ENCODE data around the gene KPRP. TPM values are rescaled to one million over a fixed set of nuclear protein-coding genes. Genes with fewer than 3 reads are reported as not detected.

Gene KPRP
- polyA plus RNA-seq, 2 of the 4 experiments (the other 2 are of a cell fraction), result not detected

GRCh38 chr1:152795686-152796085 lies 37.9 kb downstream of the KPRP start:
- no peak for TF ChIP-seq MYC (IDR thresholded peaks at IDR 0.05; ENCODE audit: borderline replicate concordance, low read length)
- no peak for TF ChIP-seq EHMT2 (IDR thresholded peaks at IDR 0.05; ENCODE audit: low read depth)
- TF ChIP-seq HEYL (CRISPR knock-in tag; IDR thresholded peaks at IDR 0.05), result no peak
- TF ChIP-seq ZFP36 (IDR thresholded peaks at IDR 0.05; ENCODE audit: borderline replicate concordance, partially characterized antibody), result no peak
- no peak for TF ChIP-seq SREBF2 (IDR thresholded peaks at IDR 0.05)
- TF ChIP-seq RNF2 (IDR thresholded peaks at IDR 0.05; ENCODE audit: borderline replicate concordance, low read depth), result no peak
- no peak for TF ChIP-seq MAFK (IDR thresholded peaks at IDR 0.05; ENCODE audit: partially characterized antibody)
- no peak for TF ChIP-seq HOXB13 (CRISPR knock-in tag; IDR thresholded peaks at IDR 0.05; ENCODE audit: low read depth)
- TF ChIP-seq CBX8 (IDR thresholded peaks at IDR 0.05), result no peak
- no peak for TF ChIP-seq FOSL2 (IDR thresholded peaks at IDR 0.05)
- TF ChIP-seq FOSL2 (CRISPR knock-in tag; IDR thresholded peaks at IDR 0.05), result no peak
- TF ChIP-seq EHF (CRISPR knock-in tag; IDR thresholded peaks at IDR 0.05), result no peak
- no peak for TF ChIP-seq RCOR1 (IDR thresholded peaks at IDR 0.05; ENCODE audit: low read depth, low read length)
- TF ChIP-seq HOXB5 (CRISPR knock-in tag; IDR thresholded peaks at IDR 0.05), result no peak
- TF ChIP-seq, protein P1, sequence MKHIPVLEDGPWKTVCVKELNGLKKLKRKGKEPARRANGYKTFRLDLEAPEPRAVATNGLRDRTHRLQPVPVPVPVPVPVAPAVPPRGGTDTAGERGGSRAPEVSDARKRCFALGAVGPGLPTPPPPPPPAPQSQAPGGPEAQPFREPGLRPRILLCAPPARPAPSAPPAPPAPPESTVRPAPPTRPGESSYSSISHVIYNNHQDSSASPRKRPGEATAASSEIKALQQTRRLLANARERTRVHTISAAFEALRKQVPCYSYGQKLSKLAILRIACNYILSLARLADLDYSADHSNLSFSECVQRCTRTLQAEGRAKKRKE (CRISPR knock-in tag; IDR thresholded peaks at IDR 0.05; ENCODE audit: low read depth), result no peak
- no peaks in the 10 kb centered on the region for H3K4me1 ChIP-seq
- H3K4me2 ChIP-seq, result no peak overlapping the region
- DNase-seq (ENCODE audit: low read depth in 1 of 2, low spot score in 1 of 2), result no peak
- WGBS (ENCODE audit: missing lambda C conversion rate), result no CpG with 5 or more reads among the region's 4 CpGs
- CTCF ChIA-PET, result no interaction called here
- H3K27ac ChIP-seq, result no peak overlapping the region
- H3K4me3 ChIP-seq, result no peak overlapping the region
- no peak for FAIRE-seq
- H3K9me3 ChIP-seq, result no peaks in the 10 kb centered on the region
- ATAC-seq, result no peak
- POLR2A ChIA-PET, result no interaction called here

DNA sequence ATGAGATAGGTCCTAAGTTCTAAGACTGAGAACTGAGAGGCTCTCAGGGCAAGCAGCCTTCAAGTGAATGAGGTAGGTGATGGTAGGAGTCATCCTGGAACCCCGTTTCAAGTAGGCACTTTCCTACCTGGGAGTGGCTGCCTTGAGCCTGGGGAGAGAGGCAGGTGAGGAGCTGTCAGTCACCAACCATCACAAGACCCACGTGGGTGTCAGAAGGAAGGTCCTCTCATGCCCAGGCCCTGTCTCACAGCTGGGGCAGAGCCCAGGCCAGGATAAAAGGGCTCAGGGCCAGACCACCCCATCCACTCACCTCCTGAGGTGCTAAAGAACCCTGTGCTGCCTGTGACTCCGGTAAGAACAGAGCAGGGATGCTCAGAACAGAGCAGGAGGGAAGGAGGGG lies 38.6 kb downstream of the KPRP start, which contains the start of gene LCE1D:
Gene LCE1D, plus strand, starts transcription at position 301 of the 400 bp plus-strand sequence. CDS start 1,074 bp downstream, outside the sequence.
- no peak for FAIRE-seq
- POLR2A ChIA-PET, result no interaction called here

More for the DNA sequence above, 38.6 kb downstream of the KPRP start, which contains the start of gene LCE1D:
- Histone ChIP-seq H3K27ac (no peak within 1 kb of the TSS), H3K9me3 (no peaks in the 10 kb centered on the region), H3K4me3 (no peak within 1 kb of the TSS), H3K4me2 (no peak within 1 kb of the TSS), H3K4me1 (no peaks in the 10 kb centered on the region)
- TF ChIP-seq NFE2L2 (conservative IDR thresholded peaks at IDR 0.05; ENCODE audit: low read length), result no peak
- no peak for TF ChIP-seq HMGXB4 (CRISPR knock-in tag; IDR thresholded peaks at IDR 0.05; ENCODE audit: borderline replicate concordance)
- no peak for TF ChIP-seq MAZ (IDR thresholded peaks at IDR 0.05; ENCODE audit: borderline replicate concordance, low read depth, low read length)
- TF ChIP-seq HDAC2 (IDR thresholded peaks at IDR 0.05), result no peak
- TF ChIP-seq RARB (CRISPR knock-in tag; IDR thresholded peaks at IDR 0.05), result no peak
- no peak for TF ChIP-seq SMC3 (IDR thresholded peaks at IDR 0.05)
- TF ChIP-seq TFCP2L1 (CRISPR knock-in tag; IDR thresholded peaks at IDR 0.05), result no peak
- TF ChIP-seq SREBF2 (IDR thresholded peaks at IDR 0.05), result no peak
- TF ChIP-seq ZFP36 (IDR thresholded peaks at IDR 0.05; ENCODE audit: borderline replicate concordance, partially characterized antibody), result no peak
- no peak for TF ChIP-seq CTCF (IDR thresholded peaks at IDR 0.05)
- no peak for TF ChIP-seq EHF (CRISPR knock-in tag; IDR thresholded peaks at IDR 0.05)
- no peak for TF ChIP-seq CHD2 (IDR thresholded peaks at IDR 0.05; ENCODE audit: low read length, partially characterized antibody)
- TF ChIP-seq RFX5 (IDR thresholded peaks at IDR 0.05), result no peak
- no peak for TF ChIP-seq JUN (IDR thresholded peaks at IDR 0.05)
- no peak for TF ChIP-seq ZNF302 (CRISPR knock-in tag; IDR thresholded peaks at IDR 0.05)
- TF ChIP-seq RCOR1 (IDR thresholded peaks at IDR 0.05; ENCODE audit: low read depth, low read length), result no peak
- no peak for TF ChIP-seq CBX8 (IDR thresholded peaks at IDR 0.05)
- CTCF ChIA-PET, result no interaction called here
- ATAC-seq (no peak), DNase-seq (ENCODE audit: low read depth in 1 of 2, low spot score in 1 of 2) (no peak)
- no CpG with 5 or more reads among the region's 3 CpGs for whole genome bisulfite sequencing (ENCODE audit: missing lambda C conversion rate)

All from A549 (cell line).